Caco-2 (cell line): ENCODE measurements around the gene EXOC7. TPM values are rescaled to one million over a fixed set of nuclear protein-coding genes. Genes with fewer than 3 reads are reported as not detected.

Experiments
- BruUV-seq: library from RNA; stranded (reverse); fragments of 400-500 nt; replicated peaks from 2 replicates; lab custom pipeline; 2021; lab: Mats Ljungman, UMichigan
- CTCF ChIA-PET: fragments of 300-600 bp; sonication (Branson Sonifier 250); formaldehyde crosslinking; loops from one replicate; lab custom pipeline; 2022; ENCODE audit warnings: antibody characterized with exemption; lab: Charles Lee
- POLR2A ChIA-PET: fragments of 300-600 bp; sonication (Branson Sonifier 250); formaldehyde crosslinking; loops from one replicate; lab custom pipeline; 2022; ENCODE audit warnings: antibody characterized with exemption; lab: Charles Lee
- DNase-seq, 2 experiments: peaks; one replicate each; pipeline versions ENCODE4 v3.0.0 to v3.0.0-alpha.2; 2020 to 2022
- H3K27me3 ChIP-seq: replicated peaks from 2 replicates; pipeline ENCODE4 v1.6.0; 2011; ENCODE audit warnings: low read length; ENCODE audit not compliant: control insufficient read depth, insufficient read depth
- H3K36me3 ChIP-seq: 2 replicates; pipeline ENCODE4 v1.5.1; 2011; ENCODE audit warnings: low read length; ENCODE audit not compliant: control insufficient read depth, insufficient read depth
- H3K4me1 ChIP-seq: fragments of 250-450 bp; sonication (Bioruptor Pico); 2 replicates; pipeline ENCODE4 v1.5.1; 2020; ENCODE audit warnings: mild to moderate bottlenecking
- H3K4me3 ChIP-seq: 2 replicates; pipeline ENCODE4 v1.5.1; 2011; ENCODE audit warnings: low read depth, mild to moderate bottlenecking, control low read depth, low read length
- H3K9me3 ChIP-seq: fragments of 250-450 bp; sonication (Bioruptor Pico); 2 replicates; pipeline ENCODE4 v1.5.1; 2020; ENCODE audit warnings: mild to moderate bottlenecking, moderate library complexity
- H3K27ac Mint-ChIP-seq: one replicate; pipeline ENCODE4 v1.8.0; 2022; ENCODE audit warnings: mixed read lengths; ENCODE audit not compliant: unreplicated experiment
- H3K27me3 Mint-ChIP-seq: one replicate; pipeline ENCODE4 v1.8.0; 2022; ENCODE audit warnings: mixed read lengths; ENCODE audit not compliant: insufficient read depth, unreplicated experiment
- H3K36me3 Mint-ChIP-seq: one replicate; pipeline ENCODE4 v1.8.0; 2022; ENCODE audit warnings: mild to moderate bottlenecking, mixed read lengths; ENCODE audit not compliant: insufficient read depth, unreplicated experiment
- H3K4me1 Mint-ChIP-seq: one replicate; pipeline ENCODE4 v1.8.0; 2022; ENCODE audit warnings: low read depth, mixed read lengths; ENCODE audit not compliant: unreplicated experiment
- H3K4me3 Mint-ChIP-seq: one replicate; pipeline ENCODE4 v1.8.0; 2022; ENCODE audit warnings: mild to moderate bottlenecking, moderate library complexity, mixed read lengths; ENCODE audit not compliant: unreplicated experiment
- H3K9me3 Mint-ChIP-seq: one replicate; pipeline ENCODE4 v1.8.0; 2022; ENCODE audit warnings: mixed read lengths; ENCODE audit not compliant: unreplicated experiment
- intact Hi-C: fragments of 100-400 bp; cut with micrococcal nuclease; formaldehyde crosslinking; loops from one replicate; pipeline ENCODE4 v1.10.0; 2022; ENCODE audit not compliant: unreplicated experiment
- total RNA-seq: library from RNA; stranded (reverse); gene quantifications from 2 replicates; pipeline ENCODE4 v1.2.3, GENCODE V29; 2022
- TF ChIP-seq, protein P1 (sequence below), 2 experiments: fragments of 200-600 bp in 1 of 2; IDR thresholded peaks; 1 replicate in 1 of 2; 2 replicates in 1 of 2; pipeline versions ENCODE4 v1.5.1 to v1.8.0; 2011 to 2022; ENCODE audit warnings: antibody characterized with exemption in 1 of 2, control low read depth in 1 of 2, inconsistent platforms in 1 of 2, low read depth in 1 of 2, low read length in 1 of 2, mild to moderate bottlenecking in 1 of 2, moderate library complexity in 1 of 2; ENCODE audit not compliant: insufficient read depth in 1 of 2, severe bottlenecking in 1 of 2, unreplicated experiment in 1 of 2

Gene EXOC7
- total RNA-seq, 1 experiment from 2014 or later: 205 TPM

DNA sequence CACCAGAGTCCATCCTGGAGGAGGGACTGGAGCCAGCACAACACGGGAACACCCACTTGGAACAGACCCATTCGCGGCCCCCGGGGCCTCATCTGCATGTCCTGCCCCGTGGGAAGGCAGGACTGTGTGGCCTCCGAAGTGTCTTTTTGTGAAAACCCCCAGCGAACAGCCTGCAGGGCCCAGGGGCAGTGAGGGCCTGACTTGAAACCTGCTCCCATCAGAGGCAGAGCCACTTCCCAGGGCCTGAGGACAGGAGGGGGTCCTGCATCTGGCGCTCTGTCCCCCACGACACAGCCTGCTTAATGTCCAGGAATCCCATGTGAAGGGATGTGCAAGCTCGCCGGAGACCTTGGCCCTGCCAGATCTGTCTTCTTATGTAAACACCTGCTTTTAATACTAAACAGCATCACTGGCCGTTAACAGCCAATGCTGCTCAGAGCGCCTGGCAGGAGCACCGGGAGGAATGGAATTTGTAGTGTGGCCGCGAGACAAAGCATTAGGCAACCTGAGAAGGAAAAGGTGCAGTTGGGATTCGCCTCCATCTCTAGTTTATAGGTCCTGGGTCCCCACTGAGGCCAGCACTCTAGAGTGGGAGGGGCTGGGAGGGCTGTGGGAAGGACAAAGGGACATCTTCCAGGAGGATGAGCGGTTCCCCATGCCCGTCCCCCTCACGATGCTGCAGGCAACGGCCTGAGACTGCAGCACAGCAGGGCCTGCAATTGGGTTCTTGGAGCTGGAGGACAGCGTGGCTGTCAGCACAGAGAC is 66.9 kb downstream of the EXOC7 start:
- TF ChIP-seq, protein P1, sequence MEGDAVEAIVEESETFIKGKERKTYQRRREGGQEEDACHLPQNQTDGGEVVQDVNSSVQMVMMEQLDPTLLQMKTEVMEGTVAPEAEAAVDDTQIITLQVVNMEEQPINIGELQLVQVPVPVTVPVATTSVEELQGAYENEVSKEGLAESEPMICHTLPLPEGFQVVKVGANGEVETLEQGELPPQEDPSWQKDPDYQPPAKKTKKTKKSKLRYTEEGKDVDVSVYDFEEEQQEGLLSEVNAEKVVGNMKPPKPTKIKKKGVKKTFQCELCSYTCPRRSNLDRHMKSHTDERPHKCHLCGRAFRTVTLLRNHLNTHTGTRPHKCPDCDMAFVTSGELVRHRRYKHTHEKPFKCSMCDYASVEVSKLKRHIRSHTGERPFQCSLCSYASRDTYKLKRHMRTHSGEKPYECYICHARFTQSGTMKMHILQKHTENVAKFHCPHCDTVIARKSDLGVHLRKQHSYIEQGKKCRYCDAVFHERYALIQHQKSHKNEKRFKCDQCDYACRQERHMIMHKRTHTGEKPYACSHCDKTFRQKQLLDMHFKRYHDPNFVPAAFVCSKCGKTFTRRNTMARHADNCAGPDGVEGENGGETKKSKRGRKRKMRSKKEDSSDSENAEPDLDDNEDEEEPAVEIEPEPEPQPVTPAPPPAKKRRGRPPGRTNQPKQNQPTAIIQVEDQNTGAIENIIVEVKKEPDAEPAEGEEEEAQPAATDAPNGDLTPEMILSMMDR (IDR thresholded peaks at IDR 0.05; ENCODE audit: insufficient read depth in 1 of 2, low read depth in 1 of 2, low read length in 1 of 2, severe bottlenecking in 1 of 2, unreplicated experiment in 1 of 2): no peak
- Mint-ChIP-seq H3K27me3 (no peaks in the 10 kb centered on the region), H3K4me3 (no peak overlapping the region), H3K9me3 (no peaks in the 10 kb centered on the region), H3K4me1 (no peaks in the 10 kb centered on the region), H3K27ac (no peak overlapping the region), H3K36me3 (peaks cover 30% of the 10 kb centered on the region)
- Histone ChIP-seq H3K4me1 (no peaks in the 10 kb centered on the region), H3K4me3 (no peak overlapping the region), H3K27me3 (no peaks in the 10 kb centered on the region), H3K36me3 (peaks cover 7% of the 10 kb centered on the region; the same call in 1 of the 2 replicates), H3K9me3 (peaks cover 3% of the 10 kb centered on the region)
- intact Hi-C loops: no loop called here
- no TSS peak for BruUV-seq
- DNase-seq: no peak
- ChIA-PET POLR2A (no interaction called here), CTCF (no interaction called here)

DNA sequence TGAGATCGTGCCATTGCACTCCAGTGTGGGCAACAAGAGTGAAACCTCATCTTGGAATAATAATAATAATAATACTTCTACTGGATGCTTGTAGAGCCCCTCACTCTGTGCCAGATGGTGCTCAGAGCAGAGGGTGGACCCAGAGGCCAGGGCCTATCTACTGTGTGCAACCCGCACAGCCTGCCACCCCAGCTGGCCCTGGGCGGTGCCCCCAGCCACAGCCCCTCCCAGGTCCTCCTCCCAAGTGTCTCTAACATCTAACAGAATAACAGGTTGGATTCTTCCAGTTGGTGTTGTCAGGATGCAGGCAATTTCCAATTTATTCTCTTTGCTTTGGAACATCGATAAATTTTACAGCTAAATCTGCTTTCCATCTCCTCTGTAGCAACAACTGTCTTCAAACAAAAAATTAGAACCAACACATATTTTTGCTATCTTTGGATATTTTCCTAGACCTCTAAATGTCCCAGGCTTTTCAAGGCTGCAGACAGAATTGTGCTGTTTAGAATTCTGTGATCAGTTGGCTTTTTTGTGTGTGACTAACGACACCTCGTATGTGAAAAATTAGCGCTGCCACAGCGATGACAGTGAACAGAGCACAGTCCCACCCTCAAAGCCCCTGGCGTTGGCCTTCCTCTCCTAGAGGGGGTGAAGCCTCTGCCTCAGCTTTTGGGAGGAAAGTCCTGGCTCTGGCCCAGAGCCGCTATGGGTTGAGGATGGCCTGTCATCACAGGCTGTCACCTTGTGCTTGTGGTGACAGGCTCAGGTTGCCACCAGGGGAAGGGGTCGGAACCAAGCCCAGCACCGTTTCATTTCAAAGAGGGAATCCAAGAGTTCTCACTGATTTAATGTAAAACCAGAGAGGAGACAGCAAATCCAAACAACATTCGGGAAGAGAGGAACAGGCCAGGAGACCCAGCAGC is 68.9 kb downstream of the EXOC7 start:
- peaks cover 3% of the 10 kb centered on the region for H3K4me1 Mint-ChIP-seq
- no peak overlapping the region for H3K27ac Mint-ChIP-seq
- Histone ChIP-seq H3K9me3 (peaks cover 3% of the 10 kb centered on the region), H3K27me3 (no peaks in the 10 kb centered on the region), H3K4me3 (no peak overlapping the region), H3K36me3 (peaks cover 2% of the 10 kb centered on the region; the same call in 1 of the 2 replicates), H3K4me1 (peaks cover 4% of the 10 kb centered on the region)
- TF ChIP-seq, protein P1 (IDR thresholded peaks at IDR 0.05; ENCODE audit: insufficient read depth in 1 of 2, low read depth in 1 of 2, low read length in 1 of 2, severe bottlenecking in 1 of 2, unreplicated experiment in 1 of 2): no peak
- H3K9me3 Mint-ChIP-seq: no peaks in the 10 kb centered on the region
- no TSS peak for BruUV-seq
- H3K36me3 Mint-ChIP-seq: peaks cover 19% of the 10 kb centered on the region
- DNase-seq: no peak
- intact Hi-C loops: no loop called here
- H3K27me3 Mint-ChIP-seq: no peaks in the 10 kb centered on the region
- POLR2A ChIA-PET: no interaction called here
- CTCF ChIA-PET: interaction anchor here (1.4 kb wide), 1 partner anchor 107 kb away, joined by 3 read pairs; no protein-coding TSS in a partner anchor
- no peak overlapping the region for H3K4me3 Mint-ChIP-seq

DNA sequence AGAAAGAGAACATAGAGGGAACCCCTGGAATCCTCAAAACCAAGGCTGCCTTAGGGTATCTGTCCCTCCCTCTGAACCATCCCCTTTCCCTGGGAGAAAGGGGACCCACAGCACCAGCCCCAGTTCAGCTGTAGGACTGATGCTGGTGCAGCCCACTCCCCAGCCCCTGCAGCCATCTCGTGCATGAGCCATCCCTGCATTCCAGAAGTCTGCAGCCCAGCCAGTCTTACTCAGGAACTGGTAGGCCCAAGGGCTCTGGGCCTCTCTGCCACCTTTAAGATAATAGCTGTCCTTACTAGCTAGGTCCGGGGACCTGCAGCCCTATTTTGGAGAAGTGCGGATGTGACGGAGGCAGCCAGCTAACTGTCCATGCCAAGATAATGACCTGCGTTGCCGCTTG is 70.4 kb downstream of the EXOC7 start:
- Histone ChIP-seq H3K4me1 (peaks cover 11% of the 10 kb centered on the region), H3K9me3 (peaks cover 3% of the 10 kb centered on the region), H3K36me3 (no peaks in the 10 kb centered on the region), H3K4me3 (no peak overlapping the region), H3K27me3 (no peaks in the 10 kb centered on the region)
- H3K27me3 Mint-ChIP-seq: no peaks in the 10 kb centered on the region
- no peak overlapping the region for H3K4me3 Mint-ChIP-seq
- ChIA-PET POLR2A (no interaction called here), CTCF (no interaction called here)
- H3K9me3 Mint-ChIP-seq: no peaks in the 10 kb centered on the region
- TF ChIP-seq, protein P1 (IDR thresholded peaks at IDR 0.05; ENCODE audit: insufficient read depth in 1 of 2, low read depth in 1 of 2, low read length in 1 of 2, severe bottlenecking in 1 of 2, unreplicated experiment in 1 of 2): no peak
- no TSS peak for BruUV-seq
- H3K36me3 Mint-ChIP-seq: peaks cover 11% of the 10 kb centered on the region
- H3K27ac Mint-ChIP-seq: no peak overlapping the region
- peaks cover 10% of the 10 kb centered on the region for H3K4me1 Mint-ChIP-seq
- intact Hi-C loops: no loop called here
- no peak for DNase-seq
